ENCODE data around the gene PRKCI.

- TF ChIP-seq SP1 (CRISPR knock-in tag; conservative IDR thresholded peaks at IDR 0.05) = no peak
- TF ChIP-seq, protein P1, sequence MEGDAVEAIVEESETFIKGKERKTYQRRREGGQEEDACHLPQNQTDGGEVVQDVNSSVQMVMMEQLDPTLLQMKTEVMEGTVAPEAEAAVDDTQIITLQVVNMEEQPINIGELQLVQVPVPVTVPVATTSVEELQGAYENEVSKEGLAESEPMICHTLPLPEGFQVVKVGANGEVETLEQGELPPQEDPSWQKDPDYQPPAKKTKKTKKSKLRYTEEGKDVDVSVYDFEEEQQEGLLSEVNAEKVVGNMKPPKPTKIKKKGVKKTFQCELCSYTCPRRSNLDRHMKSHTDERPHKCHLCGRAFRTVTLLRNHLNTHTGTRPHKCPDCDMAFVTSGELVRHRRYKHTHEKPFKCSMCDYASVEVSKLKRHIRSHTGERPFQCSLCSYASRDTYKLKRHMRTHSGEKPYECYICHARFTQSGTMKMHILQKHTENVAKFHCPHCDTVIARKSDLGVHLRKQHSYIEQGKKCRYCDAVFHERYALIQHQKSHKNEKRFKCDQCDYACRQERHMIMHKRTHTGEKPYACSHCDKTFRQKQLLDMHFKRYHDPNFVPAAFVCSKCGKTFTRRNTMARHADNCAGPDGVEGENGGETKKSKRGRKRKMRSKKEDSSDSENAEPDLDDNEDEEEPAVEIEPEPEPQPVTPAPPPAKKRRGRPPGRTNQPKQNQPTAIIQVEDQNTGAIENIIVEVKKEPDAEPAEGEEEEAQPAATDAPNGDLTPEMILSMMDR (IDR thresholded peaks at IDR 0.05) = no peak
These were observed 98.4 kb downstream of the PRKCI start for GRCh38 chr3:170320461-170321121.

Measured in WTC11 (cell line).